Measurements from ENCODE around the gene PPP6R1.

Gene PPP6R1, protein sequence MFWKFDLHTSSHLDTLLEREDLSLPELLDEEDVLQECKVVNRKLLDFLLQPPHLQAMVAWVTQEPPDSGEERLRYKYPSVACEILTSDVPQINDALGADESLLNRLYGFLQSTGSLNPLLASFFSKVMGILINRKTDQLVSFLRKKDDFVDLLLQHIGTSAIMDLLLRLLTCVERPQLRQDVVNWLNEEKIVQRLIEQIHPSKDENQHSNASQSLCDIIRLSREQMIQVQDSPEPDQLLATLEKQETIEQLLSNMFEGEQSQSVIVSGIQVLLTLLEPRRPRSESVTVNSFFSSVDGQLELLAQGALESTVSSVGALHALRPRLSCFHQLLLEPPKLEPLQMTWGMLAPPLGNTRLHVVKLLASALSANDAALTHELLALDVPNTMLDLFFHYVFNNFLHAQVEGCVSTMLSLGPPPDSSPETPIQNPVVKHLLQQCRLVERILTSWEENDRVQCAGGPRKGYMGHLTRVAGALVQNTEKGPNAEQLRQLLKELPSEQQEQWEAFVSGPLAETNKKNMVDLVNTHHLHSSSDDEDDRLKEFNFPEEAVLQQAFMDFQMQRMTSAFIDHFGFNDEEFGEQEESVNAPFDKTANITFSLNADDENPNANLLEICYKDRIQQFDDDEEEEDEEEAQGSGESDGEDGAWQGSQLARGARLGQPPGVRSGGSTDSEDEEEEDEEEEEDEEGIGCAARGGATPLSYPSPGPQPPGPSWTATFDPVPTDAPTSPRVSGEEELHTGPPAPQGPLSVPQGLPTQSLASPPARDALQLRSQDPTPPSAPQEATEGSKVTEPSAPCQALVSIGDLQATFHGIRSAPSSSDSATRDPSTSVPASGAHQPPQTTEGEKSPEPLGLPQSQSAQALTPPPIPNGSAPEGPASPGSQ

DNA sequence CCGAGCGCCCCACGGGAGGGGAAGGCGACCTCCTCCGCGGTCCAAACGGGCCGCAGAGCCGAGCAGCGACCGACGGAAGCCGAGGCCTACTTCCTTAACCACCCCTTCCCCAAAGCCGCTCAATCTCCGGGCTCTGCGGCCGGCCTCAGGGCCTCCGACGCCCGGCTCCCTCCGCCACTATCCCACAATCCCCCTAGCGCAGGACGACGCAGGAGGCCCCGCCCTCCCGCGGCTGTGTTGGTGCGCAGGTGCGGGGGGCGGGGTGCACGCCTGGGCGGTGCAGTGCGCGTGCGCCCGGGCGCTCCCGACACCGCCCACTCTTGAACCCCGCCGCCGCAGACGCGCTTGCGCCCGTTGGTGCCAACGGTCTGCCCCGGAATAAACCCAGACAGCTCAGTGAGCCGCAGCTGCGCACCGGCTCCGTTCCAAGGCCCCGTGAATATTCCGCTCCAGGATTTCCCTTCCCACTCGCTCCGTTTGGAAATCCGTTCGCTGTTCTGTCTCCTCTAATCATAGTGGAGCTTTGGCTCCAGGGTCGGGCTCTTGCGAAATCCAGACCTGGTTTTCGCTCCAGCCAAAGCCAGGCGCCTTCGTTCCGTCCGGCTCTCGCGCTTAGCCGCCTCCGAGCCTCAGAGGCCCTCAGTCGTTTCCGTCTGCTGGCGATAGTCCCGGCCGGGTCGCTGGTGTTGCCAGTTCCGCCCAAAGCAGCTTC is at the start of gene PPP6R1:
TSS of gene PPP6R1 (minus strand) at position 190 of the 712 bp plus-strand sequence. CDS start 11,914 bp downstream, outside the sequence.
- peak; percentile 97 for DNase-seq

DNA sequence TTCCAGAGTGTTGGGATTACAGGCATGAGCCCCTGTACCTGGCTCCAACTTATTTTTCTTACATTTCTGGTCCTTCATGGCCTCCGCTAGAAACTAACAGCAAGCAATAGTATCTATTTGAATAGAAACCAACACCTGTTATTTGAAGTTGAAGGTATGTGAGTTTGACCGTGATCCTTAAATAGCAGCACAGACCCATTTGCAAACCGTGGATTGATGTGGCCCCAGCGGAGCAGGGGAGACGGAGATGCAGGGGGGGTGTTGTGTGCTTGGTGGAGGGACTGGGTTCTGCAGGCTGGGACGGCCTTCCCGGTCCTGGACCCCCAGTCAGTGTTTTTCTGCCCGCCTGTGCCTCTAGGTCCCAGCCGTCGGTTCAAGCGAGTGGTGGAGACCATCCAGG is 49.5 kb upstream of the PPP6R1 start:
- no peak for DNase-seq

DNA sequence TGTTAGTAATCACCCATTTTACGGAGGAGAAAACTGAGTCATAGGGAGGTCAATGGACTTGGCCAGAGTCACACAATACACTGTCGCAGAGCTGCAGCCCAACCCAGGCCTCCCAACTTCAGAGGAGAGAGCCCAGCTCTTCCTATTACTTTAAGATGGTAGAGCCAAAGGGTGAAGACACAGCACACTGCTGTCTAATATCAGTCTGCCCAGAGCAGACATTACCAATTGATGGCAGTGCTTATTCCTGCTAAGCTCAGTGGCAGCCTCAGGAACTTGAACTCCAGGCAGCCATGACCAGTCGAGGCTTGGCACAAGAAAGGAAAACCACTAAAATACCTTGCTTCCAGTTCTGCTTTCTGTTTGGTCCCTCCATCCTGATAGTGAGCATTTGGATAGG is 47.9 kb upstream of the PPP6R1 start:
- no peak for DNase-seq

DNA sequence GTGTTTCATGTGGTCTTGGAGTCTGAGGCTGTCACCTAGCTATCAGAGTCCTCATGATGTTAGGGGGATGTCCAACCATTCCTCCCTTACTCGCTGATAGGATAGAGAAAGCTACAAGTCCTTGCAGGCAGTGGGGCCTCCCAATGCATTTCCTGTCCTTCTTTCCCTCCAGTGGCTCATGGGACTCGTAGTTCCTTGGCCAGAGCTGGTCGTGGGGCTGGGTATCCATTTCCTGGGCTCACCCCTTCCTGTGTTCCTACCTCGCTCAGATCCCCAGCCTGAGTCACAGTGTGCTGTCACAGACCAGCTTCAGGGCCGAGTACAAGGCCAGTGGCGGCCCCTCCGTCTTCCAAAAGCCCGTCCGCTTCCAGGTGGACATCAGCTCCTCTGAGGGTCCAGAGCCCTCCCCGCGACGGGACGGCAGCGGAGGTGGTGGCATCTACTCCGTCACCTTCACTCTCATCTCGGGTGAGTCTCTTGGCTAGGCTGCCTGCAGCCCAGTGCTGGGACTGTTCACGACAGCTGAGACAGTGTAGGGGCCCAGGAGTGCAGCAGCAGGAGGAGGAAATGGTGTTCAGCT is 47.3 kb upstream of the PPP6R1 start:
- no peak for DNase-seq

DNA sequence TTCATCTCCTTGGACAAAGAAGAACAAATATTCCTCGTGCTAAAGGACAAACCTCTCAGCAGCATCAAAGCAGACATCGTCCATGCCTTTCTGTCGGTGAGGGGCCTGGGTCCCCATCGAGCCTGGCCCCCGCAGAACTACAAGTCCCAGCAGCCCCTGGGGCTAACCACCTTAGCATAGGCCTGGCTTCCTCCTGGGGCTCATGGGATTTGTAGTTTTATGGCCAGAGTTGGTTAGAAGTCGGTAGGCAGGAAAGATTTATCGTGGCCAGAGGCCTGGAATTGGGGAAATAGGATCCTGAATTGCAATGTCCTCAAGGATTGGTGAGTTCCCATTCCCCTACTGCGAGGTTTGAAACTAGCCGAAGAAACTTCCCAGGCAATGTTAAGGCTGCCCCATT is 46.7 kb upstream of the PPP6R1 start:
- peak; percentile 64 for DNase-seq

DNA sequence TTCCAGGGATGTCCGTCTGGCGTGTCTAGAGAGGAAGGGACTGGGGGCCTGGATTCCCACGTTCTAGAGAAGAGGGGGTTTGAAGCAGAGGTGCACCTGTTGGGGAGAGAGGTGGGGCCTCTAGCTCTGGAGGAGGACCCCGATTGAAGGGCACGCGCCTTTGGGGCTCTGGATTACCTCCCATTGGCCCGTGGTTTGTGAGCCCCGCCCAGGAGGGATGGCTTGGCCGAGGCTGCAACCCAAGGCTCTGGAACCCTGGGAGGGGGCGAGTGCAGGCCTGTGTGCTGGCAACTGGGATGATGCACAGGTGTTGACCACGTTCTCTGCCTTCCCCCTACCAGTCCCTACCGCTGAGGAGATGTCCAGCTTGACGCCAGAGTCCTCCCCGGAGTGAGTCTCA is 46.2 kb upstream of the PPP6R1 start:
- no peak for DNase-seq

DNA sequence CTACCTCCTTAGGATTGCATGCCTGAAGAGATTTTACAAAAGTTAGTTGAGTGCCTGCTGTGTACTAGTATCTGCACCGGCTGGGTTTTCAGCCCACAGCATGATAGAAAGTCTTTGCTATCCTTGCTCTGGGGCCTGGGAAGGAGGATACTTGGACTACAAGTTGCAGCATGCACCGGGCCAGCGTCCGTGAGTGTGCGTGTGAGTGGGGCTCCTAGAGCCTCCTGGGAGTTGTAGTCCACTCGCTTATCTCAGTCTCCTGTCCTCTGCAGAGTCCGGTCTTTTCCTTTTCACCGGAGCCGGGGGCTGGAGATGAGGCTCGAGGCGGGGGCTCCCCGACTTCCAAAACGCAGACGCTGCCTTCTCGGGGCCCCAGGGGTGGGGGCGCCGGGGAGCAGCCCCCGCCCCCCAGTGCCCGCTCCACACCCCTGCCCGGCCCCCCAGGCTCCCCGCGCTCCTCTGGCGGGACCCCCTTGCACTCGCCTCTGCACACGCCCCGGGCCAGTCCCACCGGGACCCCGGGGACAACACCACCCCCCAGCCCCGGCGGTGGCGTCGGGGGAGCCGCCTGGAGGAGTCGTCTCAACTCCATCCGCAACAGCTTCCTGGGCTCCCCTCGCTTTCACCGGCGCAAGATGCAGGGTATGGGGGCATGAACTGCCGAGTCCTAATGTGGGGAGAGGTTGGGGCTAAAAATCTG is 45.6 kb upstream of the PPP6R1 start:
- DNase-seq = no peak

DNA sequence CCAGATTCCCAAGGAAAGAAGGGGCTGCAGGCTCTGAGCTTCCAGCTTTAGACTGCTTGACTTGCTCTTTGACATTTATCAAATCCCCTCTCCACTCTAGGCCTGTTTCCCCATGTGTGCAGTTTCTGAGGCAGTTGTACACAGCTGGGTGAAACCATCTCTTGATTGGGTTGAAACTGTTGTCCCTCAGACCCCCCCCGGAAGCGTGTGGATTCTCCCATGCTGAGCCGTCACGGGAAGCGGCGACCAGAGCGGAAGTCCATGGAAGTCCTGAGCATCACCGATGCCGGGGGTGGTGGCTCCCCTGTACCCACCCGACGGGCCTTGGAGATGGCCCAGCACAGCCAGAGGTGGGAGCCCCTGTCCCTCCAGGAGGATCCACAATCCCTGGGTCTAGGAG is 44.7 kb upstream of the PPP6R1 start:
- no peak for DNase-seq

DNA sequence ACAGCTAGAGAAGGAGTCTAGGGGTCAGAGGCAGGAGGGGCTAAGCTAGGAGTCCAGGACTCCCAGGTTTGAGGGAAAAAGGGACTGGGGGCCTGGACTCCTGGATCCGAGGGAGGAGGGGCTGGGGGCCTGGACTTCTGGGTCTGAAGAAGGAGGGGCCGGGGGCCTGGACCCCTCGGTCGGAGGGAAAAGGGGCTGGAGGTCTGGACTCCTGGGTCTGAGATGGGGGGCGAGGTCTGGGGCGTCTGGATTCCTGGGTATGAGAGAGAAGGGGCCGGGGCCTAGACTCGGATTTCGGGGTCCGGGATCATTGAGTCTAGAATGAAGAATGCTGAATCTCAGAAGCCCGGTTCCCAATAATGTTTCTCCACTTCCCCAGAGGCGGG is 43.5 kb upstream of the PPP6R1 start:
- DNase-seq = no peak

DNA sequence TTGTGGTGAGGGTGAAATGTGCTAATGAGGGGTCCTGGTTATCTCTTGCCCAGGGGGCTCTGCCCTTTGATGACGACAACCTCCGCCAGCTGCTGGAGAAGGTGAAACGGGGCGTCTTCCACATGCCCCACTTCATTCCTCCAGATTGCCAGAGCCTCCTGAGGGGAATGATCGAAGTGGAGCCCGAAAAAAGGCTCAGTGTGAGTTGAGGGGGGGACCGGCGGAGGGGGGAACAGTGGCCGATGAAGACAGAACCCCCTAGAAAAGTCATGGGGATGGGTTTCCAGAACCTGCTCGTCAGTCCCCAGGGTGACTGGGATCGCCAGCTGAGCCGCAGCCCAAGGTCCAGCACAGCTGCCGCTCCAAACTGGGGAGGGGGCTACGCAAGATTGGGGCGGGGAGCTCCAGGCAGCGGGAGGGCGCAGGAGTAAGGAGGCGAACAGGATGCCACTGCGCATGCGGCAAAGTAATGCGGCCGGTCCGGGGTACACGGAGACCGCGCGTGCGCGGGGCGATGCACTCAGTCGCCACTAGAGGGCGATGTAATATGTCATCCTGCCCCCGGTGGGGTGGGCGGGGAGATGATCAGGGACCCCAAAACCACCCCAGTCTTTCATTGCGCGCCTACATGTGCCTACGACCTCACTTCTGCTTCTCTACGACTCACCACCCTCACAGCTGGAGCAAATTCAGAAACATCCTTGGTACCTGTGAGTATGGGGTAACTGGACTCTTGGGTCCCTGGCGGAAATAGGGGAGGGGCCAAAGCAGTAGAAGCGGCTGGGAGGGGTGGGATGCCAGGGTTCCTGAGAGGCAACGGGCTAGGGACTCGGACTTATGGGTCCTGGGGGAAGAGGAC is 42.9 kb upstream of the PPP6R1 start:
- peak; percentile 98 for DNase-seq

DNA sequence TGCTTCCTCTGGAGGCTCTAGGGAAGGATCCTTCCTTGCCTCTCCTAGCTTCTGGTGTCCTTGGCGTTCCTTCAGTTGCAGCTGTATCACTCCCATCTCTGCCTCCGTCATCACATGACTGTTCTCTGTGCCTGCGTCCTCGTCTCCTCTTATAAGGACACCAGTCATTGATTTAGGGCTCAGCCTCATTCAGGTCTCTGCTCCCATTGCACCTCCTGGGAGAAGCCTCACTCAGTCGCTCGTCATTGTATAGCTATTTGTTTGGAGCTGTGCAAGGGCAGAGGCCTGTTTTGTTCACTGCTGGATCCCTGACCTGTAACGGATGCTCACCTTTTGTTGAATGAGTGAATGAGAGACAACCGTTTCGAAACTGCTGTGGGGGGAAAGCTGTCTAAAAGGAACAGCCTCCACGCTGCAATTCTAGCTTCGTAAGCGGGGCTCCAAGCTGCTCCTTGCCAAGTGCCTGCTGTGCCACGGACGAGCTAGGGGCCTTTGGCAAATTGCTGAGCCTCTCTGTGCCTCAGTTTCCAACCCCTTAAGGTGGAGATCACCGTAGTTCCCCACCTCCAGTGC is 42.2 kb upstream of the PPP6R1 start:
- no peak for DNase-seq

DNA sequence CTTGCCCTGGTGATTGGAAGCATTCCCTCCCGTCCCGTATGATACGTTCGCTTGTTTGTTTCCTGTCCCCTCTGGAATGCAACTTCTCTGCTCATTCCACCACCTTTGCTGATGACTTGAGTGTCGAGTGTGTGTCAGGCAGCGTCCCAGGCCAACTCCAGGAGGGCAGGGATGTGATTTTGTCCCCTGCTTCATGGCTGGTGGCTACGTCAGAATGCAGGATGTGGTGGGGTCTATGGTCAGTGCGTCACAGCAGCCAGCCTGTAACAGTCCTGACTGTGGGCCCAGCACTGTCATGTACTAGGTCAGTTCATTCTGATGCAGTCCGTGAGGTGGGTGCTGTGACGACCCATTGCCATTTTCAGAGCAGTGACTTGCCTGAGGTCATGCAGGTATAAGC is 41.2 kb upstream of the PPP6R1 start:
- no peak for DNase-seq

DNA sequence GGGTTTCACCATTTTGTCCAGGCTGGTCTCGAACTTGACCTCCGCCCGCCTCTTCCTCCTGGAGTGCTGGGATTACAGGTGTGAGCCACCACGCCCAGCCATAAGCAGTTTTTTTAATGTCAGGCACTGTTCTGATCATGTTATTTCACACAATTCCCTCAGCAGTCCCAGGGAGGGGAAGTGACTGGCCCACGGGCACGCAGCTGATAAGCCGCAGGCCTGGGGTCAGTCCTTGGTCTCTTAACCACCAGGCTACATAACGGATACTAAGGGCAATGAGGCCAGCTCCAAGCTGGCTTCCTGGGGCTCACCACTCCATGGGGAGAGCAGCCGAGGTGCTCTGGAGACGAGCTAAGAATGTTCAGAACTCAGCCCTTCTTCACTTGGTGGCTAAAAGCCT is 38.5 kb upstream of the PPP6R1 start:
- no peak for DNase-seq

DNA sequence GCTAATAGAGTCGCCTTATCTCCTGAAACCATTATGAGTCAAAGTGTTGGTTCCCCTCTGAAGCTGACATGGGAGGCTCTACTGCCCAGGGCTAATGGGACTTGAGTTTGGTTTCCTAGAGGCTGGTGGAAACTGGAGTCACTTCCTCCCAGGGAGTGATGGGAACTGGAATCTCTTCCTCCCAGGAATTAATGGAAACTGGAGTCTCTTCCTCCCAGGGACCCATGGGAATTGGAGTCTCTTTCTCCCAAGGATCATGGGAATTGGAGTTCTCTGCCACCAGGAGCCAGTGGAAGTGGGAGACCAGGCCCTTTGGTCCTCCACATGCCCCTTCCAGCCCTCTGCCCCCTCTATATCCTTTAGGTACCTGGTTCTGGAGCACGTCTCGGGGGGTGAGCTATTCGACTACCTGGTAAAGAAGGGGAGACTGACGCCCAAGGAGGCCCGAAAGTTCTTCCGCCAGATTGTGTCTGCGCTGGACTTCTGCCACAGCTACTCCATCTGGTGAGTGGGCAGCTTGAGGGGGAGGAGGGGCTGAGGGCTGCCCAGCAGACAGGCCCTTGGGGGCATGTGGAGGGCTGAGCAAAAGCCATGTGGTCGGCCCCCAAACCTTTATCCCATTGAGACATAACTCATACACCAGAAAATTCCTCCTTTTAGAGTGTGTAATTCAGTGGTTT is 30.4 kb upstream of the PPP6R1 start:
- no peak for DNase-seq

DNA sequence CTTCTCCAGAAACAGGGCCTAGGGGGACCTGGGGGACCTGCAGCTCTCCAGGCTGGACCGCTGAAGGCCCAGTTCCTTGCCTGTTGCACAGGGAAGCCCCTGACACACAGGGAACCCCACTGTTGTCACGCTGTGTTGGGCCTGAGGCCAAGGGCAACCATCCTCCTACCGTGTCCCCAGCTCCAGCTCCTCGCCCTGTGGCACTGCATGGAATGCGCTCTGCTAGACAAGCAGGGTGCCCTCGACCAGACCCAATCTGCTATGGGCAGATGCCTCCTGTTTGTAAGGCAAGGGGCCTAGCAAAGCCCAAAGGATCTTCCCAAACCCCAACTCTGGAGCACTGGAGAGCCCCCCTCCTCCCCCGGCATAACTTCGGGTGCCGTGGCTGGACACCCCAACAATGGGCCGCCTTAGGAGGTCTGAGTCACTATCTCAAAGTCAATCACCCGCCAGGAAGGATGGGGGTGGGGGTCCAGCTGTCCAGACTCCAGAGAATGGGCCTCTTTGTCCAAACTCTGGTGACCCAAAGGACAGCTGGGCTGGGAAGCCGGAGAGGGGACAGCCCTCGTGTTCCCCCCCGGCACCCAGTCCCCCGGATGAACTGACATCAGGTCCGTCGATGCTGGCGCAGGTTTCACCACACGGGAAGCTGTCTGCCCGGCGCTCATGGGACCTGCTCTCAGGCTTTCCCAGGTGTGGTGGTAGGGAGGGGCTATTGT is 28.7 kb upstream of the PPP6R1 start:
- no peak for DNase-seq

DNA sequence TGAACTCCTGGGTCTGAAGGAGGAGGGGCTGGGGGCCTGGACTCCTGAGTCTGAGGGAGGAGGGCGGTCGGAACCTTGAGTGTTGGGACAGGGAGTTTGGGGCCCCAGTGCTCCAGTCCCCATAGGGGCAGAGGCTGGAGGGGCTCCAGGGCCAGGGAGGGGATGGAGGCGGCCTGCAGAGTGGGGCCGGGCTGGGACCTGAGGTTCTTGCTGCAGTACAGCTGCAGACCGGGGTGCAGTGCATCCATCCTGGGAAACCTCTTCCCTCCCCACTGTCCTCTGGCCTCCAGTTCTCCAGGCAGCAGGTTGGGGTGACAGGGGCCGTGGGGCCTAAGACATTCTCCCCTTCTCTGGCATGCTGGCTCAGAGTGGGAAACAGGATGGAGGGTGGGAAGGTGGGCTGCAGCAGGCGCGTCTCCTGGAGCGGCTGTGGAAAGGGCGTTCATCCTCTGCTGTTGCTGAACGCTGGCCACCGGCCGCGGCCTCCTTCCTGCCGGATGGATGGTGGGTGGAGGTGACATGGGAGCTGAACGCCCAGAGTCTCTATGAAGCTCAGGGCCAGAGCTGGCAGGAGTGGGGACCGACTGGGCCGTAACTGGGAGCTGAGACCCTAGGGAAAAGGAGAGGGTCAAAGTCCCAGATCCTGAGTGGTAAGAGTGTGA is 26.5 kb upstream of the PPP6R1 start:
- DNase-seq = no peak

DNA sequence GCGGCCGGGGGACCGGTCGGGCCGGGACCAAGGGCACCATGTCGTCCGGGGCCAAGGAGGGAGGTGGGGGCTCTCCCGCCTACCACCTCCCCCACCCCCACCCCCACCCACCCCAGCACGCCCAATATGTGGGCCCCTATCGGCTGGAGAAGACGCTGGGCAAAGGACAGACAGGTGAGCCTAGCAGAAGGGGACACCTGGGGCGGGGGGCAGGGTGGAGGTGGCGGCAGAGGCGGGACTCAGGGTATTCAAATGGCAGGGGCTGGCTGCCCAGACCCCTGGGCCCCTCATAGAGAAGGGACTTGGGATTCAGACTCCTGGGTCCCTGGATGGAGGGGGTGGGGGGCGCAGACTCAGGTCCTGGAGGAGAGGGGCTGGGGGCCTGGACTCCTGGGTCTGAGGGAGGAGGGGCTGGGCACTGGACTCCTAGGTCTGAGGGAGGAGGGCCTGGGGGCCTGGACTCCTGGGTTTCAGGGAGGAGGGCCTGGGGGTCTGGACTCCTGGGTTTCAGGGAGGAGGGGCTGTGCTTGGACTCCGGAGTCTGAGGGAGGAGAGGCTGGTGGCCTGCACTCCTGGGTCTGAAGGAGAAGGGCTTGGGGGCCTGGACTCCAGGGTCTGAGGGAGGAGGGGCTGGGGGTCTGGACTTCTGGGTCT is 25.7 kb upstream of the PPP6R1 start:
- DNase-seq = no peak

DNA sequence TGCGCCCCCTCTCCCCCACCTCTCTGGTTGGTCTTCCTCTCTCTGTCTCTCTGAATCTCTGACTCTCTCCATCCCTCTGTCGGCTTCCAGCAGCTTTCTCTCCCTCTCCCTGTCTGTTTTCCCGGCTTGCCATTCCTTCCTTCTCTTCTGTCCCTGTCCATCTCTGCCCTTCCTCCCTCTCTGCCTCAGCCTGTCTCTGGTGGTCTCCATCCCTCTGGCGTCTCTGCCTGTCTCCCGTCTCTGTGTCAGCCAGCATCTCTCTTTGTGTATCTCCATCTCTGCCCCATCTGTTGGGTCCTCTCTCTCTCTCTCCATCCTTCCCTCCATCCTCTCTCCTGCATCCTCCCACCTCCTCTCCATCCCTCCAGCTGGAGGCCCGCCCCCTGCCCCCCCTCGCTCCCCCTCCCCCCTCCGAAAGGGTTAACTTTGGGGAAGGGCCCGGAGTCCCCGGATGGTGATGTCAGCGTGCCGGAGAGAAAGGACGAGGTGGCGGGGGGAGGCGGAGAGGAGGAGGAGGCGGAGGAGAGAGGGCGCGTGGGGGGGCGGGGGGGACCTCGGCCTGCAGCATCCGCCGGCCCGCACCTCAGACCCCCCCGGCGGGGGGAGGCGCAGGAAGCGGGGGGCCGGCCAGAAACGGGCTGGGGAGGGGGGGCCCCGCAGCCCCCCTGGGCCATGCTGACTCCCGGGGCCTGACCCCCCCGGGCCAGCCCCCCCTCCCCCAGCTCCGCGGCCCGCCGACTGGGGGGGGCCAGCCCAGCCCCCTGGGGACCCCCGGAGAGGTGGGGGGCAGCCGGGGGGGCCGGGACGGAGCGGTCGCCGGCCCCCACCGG is 24.9 kb upstream of the PPP6R1 start, which contains the start of gene BRSK1:
TSS of gene BRSK1 (plus strand) at position 450 of the 830 bp plus-strand sequence. CDS start 446 bp downstream, outside the sequence.
- DNase-seq = peak; percentile 45
